H54 (cell line): ENCODE results near the gene B4GALNT3.
A peak's percentile ranks its signal among the peaks of the same experiment; 100 is the strongest.
"Not testable (repeated sequence)": the region's sequence is repeated elsewhere in the genome, so short reads cannot be mapped to it uniquely, and the experiment has no call there.

Experiments
- DNase-seq: peaks from one replicate; pipeline ENCODE4 v3.0.0; 2011; ENCODE audit warnings: low spot score, mixed read lengths; ENCODE audit not compliant: insufficient read length
- FAIRE-seq: peaks from 3 replicates; lab custom pipeline; 2011; peaks lifted over from hg19 to GRCh38; lab: Jason Lieb, UNC
- POLR2A ChIP-seq: IDR thresholded peaks from 2 replicates; pipeline ENCODE4 v1.6.1; 2011; ENCODE audit warnings: low read depth, mild to moderate bottlenecking, low read length

B4GALNT3 gene

GRCh38 chr12:459430-460258 is at the start of gene B4GALNT3:
B4GALNT3 (plus strand) TSS chr12:459939; CDS start chr12:460377, 438 bp downstream.
- TF ChIP-seq POLR2A: 0 out of 2 replicates have a peak, but pooled peaks have one; percentile 15
- no peak for FAIRE-seq

GRCh38 chr12:414859-415258 is 44.9 kb upstream of the B4GALNT3 start:
- TF ChIP-seq POLR2A: no peak
- DNase-seq: no peak
- no peak for FAIRE-seq

More at GRCh38 chr12:459430-460258, at the start of gene B4GALNT3:
- no peak for DNase-seq

- DNase-seq: no peak
- TF ChIP-seq POLR2A: no peak
- FAIRE-seq: no peak
Observed at GRCh38 chr12:418432-418831, 41.3 kb upstream of the B4GALNT3 start.

- DNase-seq (no peak), FAIRE-seq (no peak)
- no peak for TF ChIP-seq POLR2A
Observed at GRCh38 chr12:422526-422925, 37.2 kb upstream of the B4GALNT3 start.

- not testable (repeated sequence) for FAIRE-seq, DNase-seq
Observed at GRCh38 chr12:435737-436136, 24.0 kb upstream of the B4GALNT3 start.

GRCh38 chr12:442235-442884 is 17.4 kb upstream of the B4GALNT3 start:
- no peak for TF ChIP-seq POLR2A
- FAIRE-seq (peak; percentile 73), DNase-seq (peak; percentile 59)

GRCh38 chr12:447141-447540 is 12.6 kb upstream of the B4GALNT3 start:
- DNase-seq: no peak
- TF ChIP-seq POLR2A: no peak
- FAIRE-seq: no peak

GRCh38 chr12:449203-449602 is 10.5 kb upstream of the B4GALNT3 start:
- TF ChIP-seq POLR2A: no peak
- DNase-seq: no peak

GRCh38 chr12:450438-450837 is 9.3 kb upstream of the B4GALNT3 start:
- TF ChIP-seq POLR2A: no peak
- DNase-seq: no peak
- no peak for FAIRE-seq

More at GRCh38 chr12:449203-449602, 10.5 kb upstream of the B4GALNT3 start:
- no peak for FAIRE-seq

GRCh38 chr12:452667-453210 is 7.0 kb upstream of the B4GALNT3 start:
- FAIRE-seq (no peak), DNase-seq (no peak)
- TF ChIP-seq POLR2A: no peak

GRCh38 chr12:454833-455232 is 4.9 kb upstream of the B4GALNT3 start:
- TF ChIP-seq POLR2A: no peak
- no peak for DNase-seq
- FAIRE-seq: no peak

GRCh38 chr12:455821-456220 is 3.9 kb upstream of the B4GALNT3 start:
- FAIRE-seq: no peak
- TF ChIP-seq POLR2A: no peak
- DNase-seq: no peak

GRCh38 chr12:457676-458075 is 2.1 kb upstream of the B4GALNT3 start:
- DNase-seq (no peak), FAIRE-seq (no peak)
- no peak for TF ChIP-seq POLR2A

GRCh38 chr12:459050-459429 is 699 bp upstream of the B4GALNT3 start:
- no peak for TF ChIP-seq POLR2A
- FAIRE-seq (no peak), DNase-seq (no peak)
